Measurements from ENCODE around the gene UNKL. TPM values are rescaled to one million over a fixed set of nuclear protein-coding genes. Genes with fewer than 3 reads are reported as not detected.

The UNKL gene
- total RNA-seq, 2 donors from 2014 or later = 22.1 to 42.8 TPM

- no peaks in the 10 kb centered on the region for H3K27me3 ChIP-seq (replicated peaks; ENCODE audit: insufficient read depth)
- H3K36me3 ChIP-seq = peaks cover 84% of the 10 kb centered on the region
- no peaks in the 10 kb centered on the region for H3K9me3 ChIP-seq
- peaks cover 0 to under 1% of the 10 kb centered on the region in 2 donors for H3K4me1 ChIP-seq (ENCODE audit: control insufficient read depth in 1 of 2, low read depth in 2 of 2)
- no peak for ATAC-seq (ENCODE audit: insufficient number of reproducible peaks, low FRiP score, low read depth)
- no peak overlapping the region for H3K27ac ChIP-seq
- DNase-seq (ENCODE audit: low spot score) = no peak
- TF ChIP-seq CTCF (IDR thresholded peaks at IDR 0.05) = no peak
- no peak overlapping the region for H3K4me3 ChIP-seq
Observed at GRCh38 chr16:1319041-1319440, 95.5 kb downstream of the UNKL start.

- Histone ChIP-seq H3K27ac (no peak overlapping the region), H3K27me3 (replicated peaks; ENCODE audit: insufficient read depth) (no peaks in the 10 kb centered on the region), H3K4me3 (no peak overlapping the region), H3K4me1 (ENCODE audit: control insufficient read depth in 1 of 2, low read depth in 2 of 2) (peaks cover 0 to 8% of the 10 kb centered on the region in 2 donors), H3K36me3 (peaks cover 79% of the 10 kb centered on the region), H3K9me3 (no peaks in the 10 kb centered on the region)
- no peak for TF ChIP-seq CTCF (IDR thresholded peaks at IDR 0.05)
- DNase-seq (ENCODE audit: low spot score) = no peak
- no peak for ATAC-seq (ENCODE audit: insufficient number of reproducible peaks, low FRiP score, low read depth)
Observed at GRCh38 chr16:1318268-1318545, 96.3 kb downstream of the UNKL start.

GRCh38 chr16:1317479-1318267, 96.8 kb downstream of the UNKL start:
- H3K4me3 ChIP-seq = no peak overlapping the region
- H3K36me3 ChIP-seq = peaks cover 76% of the 10 kb centered on the region
- DNase-seq (ENCODE audit: low spot score) (no peak), ATAC-seq (ENCODE audit: insufficient number of reproducible peaks, low FRiP score, low read depth) (no peak)
- H3K9me3 ChIP-seq = no peaks in the 10 kb centered on the region
- H3K4me1 ChIP-seq (ENCODE audit: control insufficient read depth in 1 of 2, low read depth in 2 of 2) = peaks cover 0 to 14% of the 10 kb centered on the region in 2 donors
- TF ChIP-seq CTCF (IDR thresholded peaks at IDR 0.05) = no peak
- H3K27ac ChIP-seq = no peak overlapping the region
- no peaks in the 10 kb centered on the region for H3K27me3 ChIP-seq (replicated peaks; ENCODE audit: insufficient read depth)

GRCh38 chr16:1316033-1316405, 98.5 kb downstream of the UNKL start:
- H3K27me3 ChIP-seq (replicated peaks; ENCODE audit: insufficient read depth) = no peaks in the 10 kb centered on the region
- ATAC-seq (ENCODE audit: insufficient number of reproducible peaks, low FRiP score, low read depth) (no peak), DNase-seq (ENCODE audit: low spot score) (no peak)
- no peak for TF ChIP-seq CTCF (IDR thresholded peaks at IDR 0.05)
- no peak overlapping the region for H3K4me3 ChIP-seq
- no peak overlapping the region for H3K27ac ChIP-seq
- H3K36me3 ChIP-seq = peaks cover 72% of the 10 kb centered on the region
- H3K4me1 ChIP-seq (ENCODE audit: control insufficient read depth in 1 of 2, low read depth in 2 of 2) = peaks cover 15 to 30% of the 10 kb centered on the region in 2 donors
- no peaks in the 10 kb centered on the region for H3K9me3 ChIP-seq

- Histone ChIP-seq H3K36me3 (peaks cover 66% of the 10 kb centered on the region), H3K27ac (no peak overlapping the region), H3K4me1 (ENCODE audit: control insufficient read depth in 1 of 2, low read depth in 2 of 2) (peaks cover 19 to 37% of the 10 kb centered on the region in 2 donors), H3K9me3 (no peaks in the 10 kb centered on the region), H3K4me3 (no peak overlapping the region), H3K27me3 (replicated peaks; ENCODE audit: insufficient read depth) (no peaks in the 10 kb centered on the region)
- ATAC-seq (ENCODE audit: insufficient number of reproducible peaks, low FRiP score, low read depth) (no peak), DNase-seq (ENCODE audit: low spot score) (no peak)
- no peak for TF ChIP-seq CTCF (IDR thresholded peaks at IDR 0.05)
Observed at GRCh38 chr16:1315081-1316032, 99.1 kb downstream of the UNKL start.

All from thoracic aorta (tissue), 2 donors.